GM12878 (cell line): ENCODE measurements around the gene UAP1. TPM values are rescaled to one million over a fixed set of nuclear protein-coding genes. Genes with fewer than 3 reads are reported as not detected.

Source experiments
- ATF2 ChIP-seq: IDR thresholded peaks from 2 replicates; pipeline ENCODE4 v1.6.1; 2012; ENCODE audit warnings: low read length, inconsistent platforms
- ATF3 ChIP-seq: IDR thresholded peaks from 2 replicates; pipeline ENCODE4 v1.6.1; 2011; ENCODE audit warnings: low read depth, mild to moderate bottlenecking, low read length, moderate library complexity, borderline replicate concordance; ENCODE audit errors: extremely low read depth
- CHD1 ChIP-seq: IDR thresholded peaks from 2 replicates; pipeline ENCODE4 v1.6.1; 2012; ENCODE audit warnings: low read depth, low read length, improper control_type of control experiment
- HDAC6 ChIP-seq: fragments of 200-600 bp; sonication (generic); IDR thresholded peaks from one replicate; pipeline ENCODE4 v1.8.0; 2017; ENCODE audit warnings: antibody characterized with exemption; ENCODE audit not compliant: unreplicated experiment
- PRDM15 ChIP-seq: fragments of 450-650 bp; formaldehyde crosslinking; IDR thresholded peaks from 2 replicates; pipeline ENCODE4 v1.4.0; 2020; ENCODE audit warnings: mild to moderate bottlenecking, moderate library complexity
- RELB ChIP-seq: fragments of 450-650 bp; IDR thresholded peaks from 2 replicates; pipeline ENCODE4 v1.6.1; 2017; ENCODE audit warnings: low read depth, mild to moderate bottlenecking, moderate library complexity
- TCF7 ChIP-seq: IDR thresholded peaks from 2 replicates; pipeline ENCODE4 v1.6.1; 2014; ENCODE audit warnings: antibody characterized with exemption, borderline replicate concordance
- ZNF24 ChIP-seq: fragments of 450-650 bp; IDR thresholded peaks from 2 replicates; pipeline ENCODE4 v1.6.1; 2017; ENCODE audit warnings: antibody characterized with exemption, mild to moderate bottlenecking
- polyA plus RNA-seq, 11 experiments: library from polyadenylated mRNA; depleted of rRNA in 4 of 11; unstranded in 6 of 11; stranded (reverse) in 5 of 11; fragments of >200 nt; fragmentation: Nextera tagmentation in 4 of 11; fragmentation: Illumina TruSeq in 1 of 11; extraction: Ambion mirVana in 4 of 11; extraction: Trizol in 1 of 11; gene quantifications; 1 replicate in 1 of 11; 2 replicates in 10 of 11; pipeline versions ENCODE4 v1.2.1 to v1.2.3, GENCODE V29; 2011 to 2016; ENCODE audit warnings: inconsistent platforms in 2 of 11, missing spikeins in 2 of 11, low read depth in 1 of 11
- total RNA-seq, 4 experiments: library from RNA; depleted of rRNA in 3 of 4; stranded (reverse); fragments of >200 nt in 3 of 4; fragmentation: Illumina TruSeq in 1 of 4; extraction: Trizol in 1 of 4; gene quantifications; 2 replicates each; pipeline versions ENCODE4 v1.2.1 to v1.2.3, GENCODE V29; 2013 to 2021

Gene UAP1
- total and polyA plus RNA-seq, 10 of the 15 experiments (the other 5 are each of a cell fraction or from before 2014, with no cell fraction given), result 19.2 to 43.0 (median 30.7) TPM

- TF ChIP-seq PRDM15 (CRISPR knock-in tag), result no peak
- no peak for TF ChIP-seq ATF3
- TF ChIP-seq CHD1, result no peak
- peak; percentile 46; the same call in 1 of the 2 replicates for TF ChIP-seq ZNF24
- no peak for TF ChIP-seq HDAC6
- peak; percentile 62; the same call in 1 of the 2 replicates for TF ChIP-seq RELB
- no peak for TF ChIP-seq ATF2
- TF ChIP-seq TCF7, result no peak
These were observed 78.2 kb downstream of the UAP1 start (continued) for GRCh38 chr1:162639718-162640117.
